HG02973 (cell line): ENCODE measurements around the gene HOXB8.

Experiments used
- ATAC-seq: cut with Tn5 transposase; IDR thresholded peaks from one replicate; pipeline ENCODE4 v1.9.1; 2021; ENCODE audit warnings: moderate library complexity; ENCODE audit not compliant: unreplicated experiment

Gene HOXB8

DNA sequence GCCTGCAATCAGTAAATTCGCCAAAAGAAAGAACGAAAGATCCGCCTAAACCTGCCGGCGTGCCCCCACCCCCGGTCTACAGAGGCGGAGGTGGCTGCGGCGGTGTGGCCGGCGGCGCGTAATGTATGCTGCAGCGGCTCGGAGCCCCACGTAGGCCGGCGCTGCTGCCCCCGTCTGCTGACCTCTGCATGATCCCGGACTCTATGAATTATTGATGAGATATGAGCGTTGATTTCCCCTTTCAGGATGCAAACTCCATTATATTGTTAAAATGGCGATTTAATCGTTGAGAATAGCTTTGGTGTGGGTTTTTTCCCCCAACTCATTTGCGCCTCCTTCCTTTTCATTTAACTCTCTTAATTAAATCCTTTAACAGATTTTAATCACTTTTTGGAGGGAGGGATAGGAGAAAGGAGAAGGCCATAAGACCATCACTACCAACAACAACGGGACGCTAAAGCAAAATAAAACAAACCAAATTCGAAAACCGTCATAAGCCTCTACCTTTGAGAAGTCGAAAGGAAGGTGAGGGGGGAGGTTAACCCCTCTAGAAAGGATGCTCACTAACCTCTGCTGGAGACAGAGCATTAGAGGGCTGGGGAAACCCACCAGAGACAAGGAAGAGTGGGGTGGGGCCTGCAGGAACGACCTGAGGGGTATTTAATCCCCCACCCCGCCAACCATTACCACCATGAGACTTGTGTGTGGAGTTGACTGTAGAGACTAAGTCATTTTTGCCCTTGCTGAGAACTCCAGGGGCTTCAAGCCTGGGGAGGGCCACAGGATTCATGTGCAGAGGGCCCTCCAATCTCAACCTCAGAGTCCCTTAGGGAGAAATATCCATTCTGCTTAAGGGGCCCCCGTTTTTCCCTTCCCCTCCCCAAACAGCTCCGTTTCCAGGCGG is 28.5 kb downstream of the HOXB8 start:
- ATAC-seq, result no peak

DNA sequence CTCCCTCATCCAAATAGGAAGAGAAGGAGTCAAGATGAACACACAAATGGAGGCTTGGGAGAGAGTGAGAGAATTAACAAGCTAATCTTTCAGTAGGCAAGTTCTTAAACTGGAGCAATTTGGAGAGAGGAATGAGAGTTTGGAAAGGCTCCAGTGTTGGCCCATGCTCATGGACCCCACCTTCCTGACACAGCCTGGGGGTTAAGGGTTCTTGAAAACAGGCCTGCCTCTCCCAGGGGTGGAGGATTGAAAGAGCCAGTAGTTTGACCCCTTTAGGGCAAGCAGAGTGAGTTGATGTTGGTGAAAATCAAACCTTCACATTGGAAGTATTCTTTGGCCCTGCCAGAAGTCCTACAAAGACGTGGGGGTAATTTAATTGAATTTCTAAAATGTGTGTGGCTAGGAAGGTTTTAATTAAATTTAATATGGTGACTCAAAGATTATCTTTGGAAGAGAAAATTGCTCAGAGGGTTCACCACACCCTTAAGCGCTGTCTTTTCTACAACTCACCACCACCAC is 30.8 kb downstream of the HOXB8 start:
- ATAC-seq, result no peak

DNA sequence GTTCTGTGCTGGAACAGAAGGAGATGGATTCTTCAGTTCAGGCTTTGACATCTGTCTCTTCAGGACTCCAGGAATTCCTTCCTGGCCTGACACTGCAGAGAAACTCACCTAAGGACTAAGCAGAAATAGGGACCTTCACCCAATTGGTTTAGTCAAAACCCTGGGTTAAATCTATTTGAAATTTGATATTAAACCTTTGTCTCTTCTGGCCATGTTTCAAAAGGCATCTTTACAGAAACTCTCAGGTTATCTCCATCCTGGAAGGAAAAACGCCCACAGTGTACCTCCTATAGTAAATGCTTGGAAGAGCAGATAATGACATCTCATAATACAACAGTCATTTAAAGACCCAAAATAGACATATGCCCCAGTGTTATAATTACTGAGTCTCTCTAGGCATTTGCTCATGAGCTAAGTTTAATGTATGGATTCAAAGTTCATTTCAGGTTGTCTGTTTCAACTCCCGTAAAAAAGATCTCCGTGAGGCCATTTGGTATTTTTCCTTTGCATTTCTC is 31.3 kb downstream of the HOXB8 start:
- no peak for ATAC-seq

DNA sequence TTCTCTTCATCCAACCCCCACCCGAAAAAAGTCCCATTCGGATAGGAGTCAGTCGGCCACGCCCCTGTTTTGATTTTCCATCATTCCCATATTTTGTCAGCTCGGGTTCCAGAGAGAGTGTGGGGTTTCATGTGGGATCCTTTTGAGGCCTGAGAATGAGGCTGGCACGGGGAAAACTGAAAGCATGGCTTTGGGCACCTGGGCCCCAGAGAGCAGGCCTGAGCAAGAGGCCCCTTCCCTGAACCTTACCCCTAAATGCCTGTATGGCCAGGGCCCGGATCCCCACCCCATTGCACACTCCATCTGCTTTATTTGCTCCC is 32.4 kb downstream of the HOXB8 start:
- ATAC-seq, result no peak

DNA sequence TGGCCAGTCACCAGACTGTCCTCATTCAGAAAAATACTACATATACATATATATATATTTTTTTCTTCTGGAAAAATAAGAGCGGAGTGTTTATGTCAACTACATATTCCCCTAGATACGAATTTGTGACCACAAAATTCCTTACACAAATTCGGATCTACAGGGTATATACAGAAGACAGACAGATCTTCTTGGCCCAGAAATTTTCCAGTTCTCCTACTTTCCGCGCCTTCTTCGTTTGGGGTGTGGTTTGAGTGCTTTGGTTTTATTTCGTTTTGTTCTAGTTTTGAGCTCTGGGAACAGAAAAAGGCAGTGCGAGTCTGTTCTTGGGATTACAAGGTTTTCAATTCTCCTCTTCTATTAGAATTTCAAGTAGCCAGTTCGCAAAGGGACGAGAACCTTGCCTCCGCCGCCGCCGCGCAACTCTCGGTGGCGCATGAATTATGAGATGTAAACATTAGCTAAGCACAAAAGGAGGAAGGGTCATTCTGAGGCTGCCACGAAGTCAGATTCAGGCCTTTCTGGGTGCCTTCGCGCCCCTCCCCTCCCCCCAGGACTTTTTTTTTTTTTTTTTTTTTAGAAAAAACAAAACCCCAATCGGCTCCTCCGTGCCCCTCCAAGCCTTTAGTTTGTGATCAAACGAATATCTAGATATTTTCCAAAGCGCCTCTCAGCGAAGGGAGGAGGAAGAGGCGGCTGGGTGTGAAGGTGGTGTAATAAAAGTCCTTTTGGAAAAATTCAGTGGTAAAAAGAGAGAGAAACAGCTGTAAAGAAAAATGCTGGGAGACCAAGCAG is 35.1 kb downstream of the HOXB8 start:
- no peak for ATAC-seq

DNA sequence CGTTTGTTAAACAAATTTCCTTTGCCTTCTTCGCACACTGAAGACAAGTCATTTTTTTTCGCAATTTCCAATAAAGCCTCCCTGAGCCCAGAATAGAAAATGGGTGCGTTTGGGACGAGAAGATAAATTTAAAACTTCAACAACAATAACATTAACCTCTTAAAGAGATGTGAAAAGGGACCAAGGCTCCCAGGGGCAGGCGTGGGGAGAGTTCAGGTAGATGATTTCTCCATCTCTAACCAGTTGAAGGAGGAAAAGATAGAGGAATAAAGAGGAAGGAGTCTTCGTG is 35.7 kb downstream of the HOXB8 start:
- ATAC-seq, result no peak

DNA sequence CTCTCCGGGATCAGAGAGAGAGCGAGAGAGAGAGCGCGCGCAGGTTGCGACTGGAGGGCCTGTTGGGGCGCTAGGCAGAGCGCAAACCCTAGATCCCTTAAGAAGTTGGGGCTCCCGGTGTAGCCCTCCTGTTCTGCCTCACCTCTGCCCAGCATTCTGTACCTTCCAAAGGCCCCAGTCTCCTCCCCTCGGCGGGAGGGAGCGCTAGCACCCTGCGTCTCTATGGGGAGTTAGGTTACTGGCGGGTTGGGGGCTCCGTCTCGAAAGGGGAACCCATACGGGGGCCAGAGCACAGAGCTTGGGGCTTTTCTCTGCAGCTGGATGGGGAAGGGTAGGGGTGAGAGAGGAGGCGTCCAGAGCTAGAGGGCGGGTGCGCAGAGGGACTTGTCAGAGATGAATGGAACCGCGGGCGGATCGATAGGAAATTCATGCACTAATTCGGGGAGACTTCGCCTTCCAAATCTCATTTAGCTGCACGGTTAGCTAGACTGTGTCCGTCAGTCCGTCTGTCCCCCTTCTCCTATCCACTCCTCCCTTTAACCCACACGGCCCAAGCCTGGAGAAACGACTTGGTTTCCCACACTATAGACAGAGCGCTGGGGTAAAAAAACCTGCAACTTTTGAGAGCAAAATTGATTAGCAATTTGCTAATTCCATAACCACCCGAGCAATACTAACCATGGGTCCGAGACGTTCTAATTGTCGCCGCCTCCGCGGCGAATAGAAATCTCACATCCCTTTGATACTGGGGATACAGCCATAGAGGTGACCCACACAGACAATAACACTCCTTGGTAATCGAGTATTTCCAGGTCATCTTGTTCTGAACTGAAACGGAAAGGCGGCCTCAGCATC is 36.2 kb downstream of the HOXB8 start:
- ATAC-seq, result no peak

DNA sequence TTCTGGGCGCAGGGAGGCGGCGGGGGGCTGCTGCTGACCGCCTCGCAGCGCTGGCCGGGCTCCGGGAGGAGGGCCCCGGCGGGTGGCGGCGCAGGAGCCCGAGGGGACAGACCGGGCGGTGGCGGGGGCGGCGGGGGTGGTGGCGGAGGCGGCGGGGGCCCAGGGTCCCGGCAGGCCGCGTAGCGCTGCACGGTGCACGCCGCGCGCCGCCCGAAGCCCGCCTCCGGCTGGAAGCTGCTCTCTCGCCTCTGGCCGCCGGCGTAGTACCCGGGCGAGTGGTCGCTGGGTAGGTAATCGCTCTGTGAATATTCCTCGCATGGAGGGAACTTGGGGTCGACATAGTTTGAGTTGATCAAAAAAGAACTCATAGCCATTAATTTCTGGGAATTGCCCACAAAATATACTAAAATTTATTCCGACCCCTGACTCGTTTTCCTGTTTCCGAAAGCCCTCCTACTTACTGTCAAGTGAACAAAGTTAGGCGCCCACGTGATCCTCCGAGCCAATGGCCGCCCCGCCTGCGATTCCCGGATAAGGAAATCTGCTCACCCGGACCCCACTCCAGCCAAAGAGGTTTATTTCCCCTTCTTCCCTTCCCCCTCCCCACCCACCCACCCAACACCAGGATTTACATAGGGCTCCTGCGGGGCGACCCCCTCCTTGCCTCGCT is 37.0 kb downstream of the HOXB8 start, which contains the start of gene HOXB4:
TSS of gene HOXB4 (minus strand) at position 405 of the 670 bp plus-strand sequence. CDS start at position 374, 31 bp downstream.
- no peak for ATAC-seq

DNA sequence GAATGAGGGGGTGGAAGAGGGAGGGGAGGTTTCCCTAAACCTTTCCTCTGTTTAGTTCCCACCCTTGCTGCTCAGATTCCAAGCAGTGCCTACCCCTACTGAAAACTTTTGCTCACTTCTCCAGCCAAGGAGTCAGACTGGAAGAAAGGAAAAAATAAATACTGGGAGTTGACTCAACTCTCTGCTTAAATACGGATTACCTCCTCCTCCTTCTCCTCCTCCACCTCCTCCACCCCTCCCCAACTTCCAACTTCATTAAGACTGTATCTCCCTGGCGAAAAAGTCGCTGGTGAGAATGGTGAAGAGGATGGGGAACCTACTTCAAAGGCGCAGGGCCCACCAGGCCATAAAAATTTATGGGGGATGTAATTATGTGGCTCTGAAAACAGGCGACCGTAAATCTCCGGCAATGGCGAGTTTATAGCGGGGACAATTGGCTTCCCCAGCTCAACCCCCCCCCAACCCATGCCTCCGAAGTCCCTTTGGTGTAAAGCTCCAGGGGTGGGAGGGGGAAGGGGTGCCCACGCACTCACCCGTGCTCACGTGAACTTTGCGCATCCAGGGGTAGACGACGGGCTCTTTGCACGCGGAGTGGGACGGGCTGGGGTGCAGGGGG is 37.7 kb downstream of the HOXB8 start:
- ATAC-seq, result no peak

DNA sequence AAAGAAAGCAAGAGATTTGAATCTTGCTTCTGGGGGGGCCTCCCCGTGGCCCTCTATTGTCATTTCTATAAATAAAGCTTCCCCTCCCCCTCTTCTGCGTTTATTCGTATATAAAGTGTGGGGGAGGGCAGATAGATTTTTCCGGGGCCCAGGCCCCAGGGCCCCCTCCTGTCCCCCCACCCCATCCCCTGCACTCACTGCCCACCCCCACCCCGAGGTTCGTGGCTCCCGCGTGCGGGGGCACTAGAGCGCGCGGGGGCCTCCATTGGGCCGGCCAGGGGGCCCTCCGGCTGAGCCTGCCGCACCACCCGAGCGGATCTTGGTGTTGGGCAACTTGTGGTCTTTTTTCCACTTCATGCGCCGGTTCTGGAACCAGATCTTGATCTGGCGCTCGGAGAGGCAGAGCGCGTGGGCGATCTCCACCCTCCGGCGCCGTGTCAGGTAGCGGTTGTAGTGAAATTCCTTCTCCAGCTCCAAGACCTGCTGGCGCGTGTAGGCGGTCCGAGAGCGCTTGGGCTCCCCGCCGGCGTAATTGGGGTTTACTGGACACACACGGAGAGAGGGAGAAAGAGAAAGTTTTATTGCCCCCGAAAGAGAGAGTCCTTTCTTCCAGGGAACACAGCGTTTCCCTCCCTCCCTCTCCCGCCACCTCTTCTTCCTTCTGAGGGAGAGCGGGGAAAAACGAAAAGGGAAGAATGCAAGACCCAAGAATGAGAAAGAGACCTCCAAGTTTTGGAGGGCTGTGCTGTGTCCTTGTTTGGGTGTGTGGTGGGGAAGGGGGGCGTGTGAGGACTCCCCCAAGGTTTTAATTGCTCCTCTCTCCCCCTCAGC is 38.4 kb downstream of the HOXB8 start:
- no peak for ATAC-seq

DNA sequence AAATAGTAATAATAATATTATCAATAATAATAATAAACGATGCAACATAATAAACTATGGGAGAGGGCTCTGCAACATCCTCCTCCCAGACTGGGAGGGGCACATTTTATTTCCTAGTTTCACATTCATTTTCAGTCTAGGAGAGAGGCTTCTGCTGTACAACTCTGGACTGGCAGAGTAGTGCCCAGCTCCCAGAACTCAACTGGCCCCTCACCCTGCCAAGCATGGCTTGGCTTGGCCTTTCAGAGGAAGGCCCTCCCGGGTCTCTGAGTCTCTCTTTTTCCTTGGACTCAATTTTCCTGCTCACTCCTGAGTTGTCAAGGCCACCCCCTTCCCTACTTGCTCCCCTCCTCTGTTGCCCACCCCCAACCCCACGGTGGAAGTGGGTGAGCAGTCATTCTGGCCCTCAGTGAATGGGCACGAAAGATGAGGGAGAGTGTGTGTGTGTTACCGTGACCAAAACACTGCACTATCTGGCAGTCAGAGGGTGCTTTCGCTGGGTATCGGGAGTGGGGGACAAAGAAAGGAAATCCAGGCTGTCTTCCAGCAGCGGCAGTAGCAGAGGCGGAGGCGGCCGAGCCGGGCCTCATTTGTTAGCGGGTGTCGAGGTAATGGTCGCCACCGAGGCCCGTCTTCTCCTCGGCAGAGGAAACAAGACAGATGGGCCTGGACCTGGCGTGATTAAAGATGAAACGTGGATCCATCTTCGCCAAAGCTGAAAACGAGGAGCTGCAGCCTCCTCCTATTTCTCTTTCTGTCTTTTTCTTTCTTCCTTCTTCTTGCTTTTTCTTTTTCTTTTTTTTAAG is 39.2 kb downstream of the HOXB8 start:
- ATAC-seq, result no peak

DNA sequence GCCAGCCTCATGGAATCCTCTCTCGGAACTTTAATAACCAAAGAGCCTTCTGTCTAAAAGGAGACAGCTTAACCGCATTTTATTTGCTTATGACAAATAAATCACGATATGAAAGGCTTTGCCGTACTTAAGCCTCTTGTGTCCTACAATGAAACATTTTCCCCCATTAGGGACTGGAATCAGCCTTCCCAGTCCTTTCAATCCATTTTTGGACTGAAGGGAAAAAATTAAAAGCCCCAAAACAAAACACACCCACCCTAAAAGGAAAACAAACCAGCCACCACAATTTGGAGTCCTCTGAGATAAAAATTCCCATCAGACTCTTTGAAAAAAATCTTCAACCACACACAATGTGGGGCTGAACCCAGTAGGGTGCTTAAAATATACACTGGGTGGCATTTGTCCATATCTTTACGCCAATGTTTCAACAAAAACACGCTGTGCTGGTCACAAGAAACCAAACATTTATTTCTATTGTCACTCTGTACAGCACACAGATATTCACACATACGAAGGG is 40.0 kb downstream of the HOXB8 start:
- ATAC-seq, result no peak

DNA sequence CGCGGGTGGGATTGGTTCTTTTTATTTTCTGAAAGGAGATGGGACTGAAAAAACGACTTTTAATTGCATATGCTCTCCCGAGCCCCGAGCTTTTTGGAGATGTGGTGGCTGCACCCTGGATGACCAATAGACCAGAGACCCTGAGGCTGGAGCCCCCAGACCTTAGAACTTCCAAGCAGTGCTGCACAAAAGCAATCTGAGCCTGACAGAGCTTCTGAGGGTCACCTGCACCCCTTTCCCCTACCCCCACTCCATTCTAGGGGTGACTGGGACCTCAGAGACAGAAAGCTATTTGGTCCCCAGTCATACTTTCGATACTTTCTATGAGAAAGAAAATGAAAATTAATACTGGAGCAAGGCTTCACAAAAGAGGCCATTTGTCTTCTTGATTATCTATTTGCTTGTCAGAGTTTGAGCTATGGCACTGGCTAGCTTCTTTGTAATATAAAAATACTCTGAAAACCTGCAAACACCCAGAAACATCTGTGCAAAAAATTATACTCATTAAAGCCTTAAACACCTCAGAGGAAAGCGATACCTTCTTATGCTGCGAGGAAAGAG is 40.5 kb downstream of the HOXB8 start:
- ATAC-seq, result no peak

DNA sequence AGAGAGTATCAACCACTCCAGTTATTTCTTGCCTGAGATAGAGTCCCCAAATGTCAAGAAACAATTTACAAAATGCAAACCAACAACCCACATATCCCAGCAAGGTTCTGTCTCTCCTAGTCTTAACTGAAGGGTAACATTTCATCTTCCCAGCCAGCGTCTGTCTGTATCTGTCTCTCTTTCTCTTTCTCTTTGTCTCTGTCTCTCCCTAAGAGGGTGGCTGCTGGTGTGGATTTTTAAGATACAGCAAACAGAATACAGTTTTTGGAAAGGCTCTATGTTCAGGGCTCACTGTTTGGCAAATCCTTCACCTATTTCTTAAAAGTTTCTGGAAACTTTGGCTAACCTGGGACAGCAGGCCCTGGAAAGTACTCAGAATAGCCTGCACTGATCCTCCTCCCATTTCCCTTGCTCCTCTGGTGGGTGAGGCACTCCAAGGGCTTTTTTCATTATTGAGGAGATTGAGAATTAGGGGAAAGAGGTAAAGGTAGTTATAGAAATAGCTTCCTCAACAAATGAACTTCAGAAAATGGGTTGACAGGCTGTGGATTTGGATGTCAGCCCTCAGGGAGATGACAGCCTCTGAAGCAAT is 43.2 kb downstream of the HOXB8 start:
- no peak for ATAC-seq

DNA sequence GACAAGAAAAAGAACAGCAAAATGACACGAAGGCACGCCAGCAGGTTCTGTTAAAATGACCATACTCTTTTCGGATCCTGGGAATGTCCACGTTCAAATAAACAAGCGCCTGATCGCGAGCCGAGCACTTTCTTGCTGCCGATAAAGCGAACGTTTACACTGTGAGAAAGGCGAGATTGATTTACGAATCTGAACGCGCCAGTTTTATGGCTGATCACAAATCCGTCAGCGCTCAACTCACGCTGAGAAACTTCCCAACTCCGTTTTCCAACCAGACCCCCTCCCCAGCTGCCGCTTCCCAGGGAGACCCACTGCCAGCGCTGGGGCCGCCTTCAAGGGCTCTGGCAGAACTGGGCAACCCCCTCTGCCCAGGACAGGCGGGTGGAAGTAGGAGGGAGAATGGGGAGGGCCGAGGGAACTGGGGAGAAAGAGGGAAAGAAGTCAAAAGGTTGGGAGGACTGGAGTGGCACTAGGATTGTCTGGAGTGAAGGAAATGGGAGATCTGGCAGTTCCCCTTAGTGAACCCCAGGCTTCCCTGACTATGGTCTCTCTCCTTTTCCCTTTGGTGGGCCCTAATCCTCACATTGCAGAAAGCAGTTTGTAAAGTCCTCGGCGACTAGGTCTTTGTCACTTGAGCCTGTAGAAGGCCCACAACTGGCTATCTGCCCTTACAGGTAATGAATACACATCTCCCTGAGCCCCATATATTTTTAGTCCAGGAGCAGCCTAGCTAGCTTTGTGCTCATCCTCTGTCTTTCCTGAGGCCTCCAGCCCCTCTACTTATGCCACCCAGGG is 43.9 kb downstream of the HOXB8 start:
- ATAC-seq, result no peak

DNA sequence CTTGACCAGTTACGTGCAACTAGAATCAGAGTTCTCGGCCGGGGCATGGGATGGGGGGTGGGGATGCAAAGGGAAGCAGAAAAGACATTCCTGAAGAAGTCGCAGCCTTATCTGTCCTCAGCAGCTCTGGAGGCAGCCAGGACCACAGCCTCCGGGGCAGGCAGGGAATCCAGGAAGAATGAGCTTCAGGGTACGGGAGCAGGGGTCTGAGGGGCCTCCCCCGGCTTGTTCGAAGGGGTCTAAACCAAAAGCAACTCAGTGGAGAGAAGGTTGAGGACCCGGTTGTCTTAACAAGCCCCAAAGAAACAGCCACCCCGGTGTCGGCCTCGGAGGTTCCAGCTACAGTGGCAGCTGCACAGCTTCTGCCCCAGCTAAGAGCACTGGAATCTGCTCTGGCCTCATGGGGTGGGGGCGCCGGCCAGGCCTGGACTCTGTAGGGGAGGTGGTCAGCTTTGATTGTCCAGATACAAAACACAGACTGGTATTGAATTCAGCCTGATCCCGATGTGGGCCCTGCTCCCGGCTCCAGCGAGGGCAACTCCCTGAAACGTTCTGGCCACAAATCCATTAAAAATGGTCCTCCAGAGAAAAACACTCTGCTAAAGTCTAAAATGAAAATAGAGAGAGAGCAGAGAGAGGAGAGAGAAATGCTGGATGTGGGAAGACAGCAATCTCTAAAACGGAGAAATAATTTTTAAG is 44.6 kb downstream of the HOXB8 start:
- ATAC-seq, result no peak
